Measurements from ENCODE around the gene ULK1. TPM values are rescaled to one million over a fixed set of nuclear protein-coding genes. Genes with fewer than 3 reads are reported as not detected.
A peak's percentile ranks its signal among the peaks of the same experiment; 100 is the strongest.

The ULK1 gene
- total and polyA plus RNA-seq, 2 of the 13 experiments (the other 11 are each of a cell fraction or from before 2014, with no cell fraction given): 2.8 to 10.1 TPM

- no peaks in the 10 kb centered on the region for H3K27me3 ChIP-seq (ENCODE audit: control insufficient read depth in 1 of 2, insufficient read depth in 2 of 2, low read length in 2 of 2)
- H3K36me3 ChIP-seq (replicated peaks in 1 of 2; ENCODE audit: control insufficient read depth in 1 of 2, insufficient read depth in 2 of 2, low read length in 2 of 2): peaks cover 9 to 42% of the 10 kb centered on the region in 2 experiments
- no peak overlapping the region for H3K9ac ChIP-seq (ENCODE audit: insufficient read depth, low read depth, low read length)
- no peak overlapping the region for H3K4me3 ChIP-seq (replicated peaks in 1 of 3; ENCODE audit: insufficient read depth in 1 of 3, low read depth in 2 of 3, low read length in 3 of 3)
- no peak overlapping the region for H2AFZ ChIP-seq (ENCODE audit: low read length)
- no peaks in the 10 kb centered on the region for H3K9me3 ChIP-seq (ENCODE audit: low read length)
- intact Hi-C loops (cut with micrococcal nuclease; ENCODE audit: unreplicated experiment): no loop called here
- H3K79me2 ChIP-seq (ENCODE audit: insufficient read depth, low read length): no peaks in the 10 kb centered on the region
- FAIRE-seq (no peak), DNase-seq (ENCODE audit: low spot score) (no peak), ATAC-seq (no peak)
- POLR2A ChIA-PET: interaction anchor here (1.3 kb wide), 1 partner anchor 12 kb away, joined by 4 read pairs; no protein-coding TSS in a partner anchor
- TF ChIP-seq POLR2A (IDR thresholded peaks at IDR 0.05; ENCODE audit: insufficient read depth in 1 of 2, low read depth in 2 of 2, low read length in 2 of 2) (0 out of 4 replicates have a peak, but pooled peaks of 1 of the 2 experiments have one; percentile 27), ZNF576 (CRISPR knock-in tag; IDR thresholded peaks at IDR 0.05) (no peak), JARID2 (CRISPR knock-in tag; IDR thresholded peaks at IDR 0.05; ENCODE audit: insufficient replicate concordance) (no peak), YEATS4 (CRISPR knock-in tag; IDR thresholded peaks at IDR 0.05; ENCODE audit: borderline replicate concordance) (no peak), POLR2G (IDR thresholded peaks at IDR 0.05; ENCODE audit: low read depth, low read length) (no peak), GTF3A (CRISPR knock-in tag; conservative IDR thresholded peaks at IDR 0.05) (no peak), ZNF775 (CRISPR knock-in tag; IDR thresholded peaks at IDR 0.05; ENCODE audit: borderline replicate concordance) (no peak), WIZ (CRISPR knock-in tag; IDR thresholded peaks at IDR 0.05) (no peak), SP5 (CRISPR knock-in tag; IDR thresholded peaks at IDR 0.05; ENCODE audit: borderline replicate concordance, low read depth) (no peak), DR1 (CRISPR knock-in tag; IDR thresholded peaks at IDR 0.05) (no peak), ATF6 (CRISPR knock-in tag; conservative IDR thresholded peaks at IDR 0.05) (no peak), ZNF629 (CRISPR knock-in tag; conservative IDR thresholded peaks at IDR 0.05) (peak; percentile 48; the same call in 1 of the 2 replicates), CHD4 (IDR thresholded peaks at IDR 0.05; ENCODE audit: borderline replicate concordance, low read length) (no peak), MTERF4 (CRISPR knock-in tag; IDR thresholded peaks at IDR 0.05) (no peak), RBAK (CRISPR knock-in tag; IDR thresholded peaks at IDR 0.05) (no peak), ZNF337 (CRISPR knock-in tag; IDR thresholded peaks at IDR 0.05; ENCODE audit: borderline replicate concordance, low read depth) (no peak)
- in situ Hi-C loops (cut with HindIII; ENCODE audit: extremely low pct_ligation_motif_present, low pct_unique_long_range_greater_than_20kb): no loop called here
- no peaks in the 10 kb centered on the region for H3K4me1 ChIP-seq (ENCODE audit: insufficient read depth, low read length)
- WGBS (ENCODE audit: low lambda C conversion rate): 95% methylated on average over 4 of the region's 7 CpGs
- no peaks in the 10 kb centered on the region for H4K20me1 ChIP-seq (ENCODE audit: insufficient read depth, low read length)
- BruUV-seq (replicated peaks): no TSS peak
- H3K27ac ChIP-seq (ENCODE audit: extremely low read length, insufficient read depth, low read length): no peak overlapping the region
- CTCF ChIA-PET (ENCODE audit: low intra/inter-chr PET ratio, low total read pairs): no interaction called here
- no peak overlapping the region for H3K4me2 ChIP-seq (ENCODE audit: low read depth, low read length)
Measured at GRCh38 chr12:131941987-131942341, 47.5 kb downstream of the ULK1 start.

Data from HepG2 (cell line).